SK-N-SH (cell line): Measurements from ENCODE around the gene TTC9B. TPM values are rescaled to one million over a fixed set of nuclear protein-coding genes. Genes with fewer than 3 reads are reported as not detected.

Experiments
- CTCF ChIA-PET: fragments of 300-600, 350-600 bp; formaldehyde crosslinking; extraction: SDS; loops from one replicate; lab custom pipeline; 2021; lab: Yijun Ruan, JAX
- POLR2A ChIA-PET: fragments of 350-600 bp; sonication (Branson Sonifier 250); formaldehyde crosslinking; extraction: SDS; loops from one replicate; lab custom pipeline; 2020; ENCODE audit warnings: antibody characterized with exemption, inconsistent platforms; lab: Yijun Ruan, JAX
- DNase-seq: peaks from one replicate; pipeline ENCODE4 v3.0.0; 2012
- H2AFZ ChIP-seq: fragments of 200-600 bp; sonication (generic); 2 replicates; pipeline ENCODE4 v1.8.1; 2016; ENCODE audit warnings: antibody characterized with exemption, mild to moderate bottlenecking, low read depth
- H3F3A ChIP-seq: fragments of 200-600 bp; sonication (generic); replicated peaks from 2 replicates; pipeline ENCODE3; 2016; ENCODE audit warnings: antibody characterized with exemption, mild to moderate bottlenecking; ENCODE audit not compliant: insufficient read depth
- H3K27ac ChIP-seq, 2 experiments: fragments of 200-500 bp in 1 of 2; fragments of 200-600 bp in 1 of 2; sonication (Bioruptor generic) in 1 of 2; sonication (generic), shearing (Covaris generic) in 1 of 2; 2 replicates each; pipeline versions ENCODE4 v1.5.1 to v1.6.1; 2014 to 2016; ENCODE audit warnings: low read depth in 2 of 2, inconsistent platforms in 1 of 2, low read length in 1 of 2, mild to moderate bottlenecking in 1 of 2, mixed read lengths in 1 of 2
- H3K27me3 ChIP-seq: fragments of 200-600 bp; sonication (generic), shearing (Covaris generic); 2 replicates; pipeline ENCODE4 v1.6.1; 2016; ENCODE audit warnings: mixed run types; ENCODE audit not compliant: insufficient read depth
- H3K36me3 ChIP-seq, 2 experiments: fragments of 200-500 bp in 1 of 2; fragments of 200-600 bp in 1 of 2; sonication (Bioruptor generic) in 1 of 2; sonication (generic) in 1 of 2; replicated peaks in 1 of 2; 2 replicates each; pipeline versions ENCODE3 to v1.5.1; 2014 to 2016; ENCODE audit warnings: low read length in 1 of 2, mild to moderate bottlenecking in 1 of 2; ENCODE audit not compliant: insufficient read depth in 2 of 2, control insufficient read depth in 1 of 2
- H3K4me1 ChIP-seq, 2 experiments: fragments of 200-500 bp in 1 of 2; fragments of 200-600 bp in 1 of 2; sonication (Bioruptor generic) in 1 of 2; sonication (generic), shearing (Covaris generic) in 1 of 2; 2 replicates each; pipeline versions ENCODE4 v1.5.1 to v1.6.1; 2014 to 2016; ENCODE audit warnings: low read depth in 1 of 2, low read length in 1 of 2, mixed run types in 1 of 2; ENCODE audit not compliant: insufficient read depth in 2 of 2, control insufficient read depth in 1 of 2
- H3K4me2 ChIP-seq: fragments of 200-600 bp; sonication (generic), shearing (Covaris generic); 2 replicates; pipeline ENCODE4 v1.6.1; 2017; ENCODE audit warnings: mixed run types
- H3K4me3 ChIP-seq, 2 experiments: fragments of 200-500 bp in 1 of 2; fragments of 200-600 bp in 1 of 2; sonication (Bioruptor generic) in 1 of 2; sonication (generic), shearing (Covaris generic) in 1 of 2; 2 replicates each; pipeline versions ENCODE4 v1.5.1 to v1.8.1; 2014 to 2016; ENCODE audit warnings: low read depth in 2 of 2, inconsistent platforms in 1 of 2, low read length in 1 of 2, mild to moderate bottlenecking in 1 of 2, mixed read lengths in 1 of 2, moderate library complexity in 1 of 2
- H3K79me2 ChIP-seq: fragments of 200-600 bp; sonication (generic); 2 replicates; pipeline ENCODE4 v1.8.1; 2017; ENCODE audit warnings: mild to moderate bottlenecking; ENCODE audit not compliant: insufficient read depth
- H3K9ac ChIP-seq: fragments of 200-600 bp; sonication (generic); 2 replicates; pipeline ENCODE4 v1.6.1; 2017; ENCODE audit warnings: mixed run types
- H3K9me2 ChIP-seq: fragments of 200-600 bp; sonication (generic); 2 replicates; pipeline ENCODE4 v1.6.1; 2017; ENCODE audit warnings: mixed run types
- H3K9me3 ChIP-seq: fragments of 200-600 bp; sonication (generic); 2 replicates; pipeline ENCODE4 v1.6.1; 2017; ENCODE audit warnings: mixed run types, mild to moderate bottlenecking, moderate library complexity
- H4K20me1 ChIP-seq: fragments of 200-600 bp; sonication (generic); 2 replicates; pipeline ENCODE4 v1.6.1; 2017; ENCODE audit warnings: mild to moderate bottlenecking, mixed run types; ENCODE audit not compliant: insufficient read depth
- ELF1 ChIP-seq: IDR thresholded peaks from 2 replicates; pipeline ENCODE4 v1.4.0; 2012
- EP300 ChIP-seq, 2 experiments: IDR thresholded peaks; 2 replicates each; pipeline versions ENCODE4 v1.4.0 to v1.6.1; 2012; ENCODE audit warnings: borderline replicate concordance in 1 of 2, low read depth in 1 of 2, low read length in 1 of 2
- FOSL2 ChIP-seq: IDR thresholded peaks from 2 replicates; pipeline ENCODE4 v1.4.0; 2012; ENCODE audit warnings: low read depth, mild to moderate bottlenecking, moderate library complexity, borderline replicate concordance
- FOXJ3 ChIP-seq: sonication (generic); formaldehyde crosslinking; IDR thresholded peaks from 2 replicates; pipeline ENCODE4 v1.5.1; 2020; ENCODE audit warnings: mild to moderate bottlenecking, missing genetic modification reagents
- FOXM1 ChIP-seq: IDR thresholded peaks from 2 replicates; pipeline ENCODE4 v1.4.0; 2012; ENCODE audit warnings: low read depth, mild to moderate bottlenecking
- GABPA ChIP-seq: IDR thresholded peaks from 2 replicates; pipeline ENCODE4 v1.4.0; 2012; ENCODE audit warnings: low read depth, mild to moderate bottlenecking
- MEF2A ChIP-seq: IDR thresholded peaks from 2 replicates; pipeline ENCODE4 v1.4.0; 2012; ENCODE audit warnings: low read depth, borderline replicate concordance
- NRF1 ChIP-seq: IDR thresholded peaks from 2 replicates; pipeline ENCODE4 v1.6.1; 2012; ENCODE audit warnings: low read depth, mild to moderate bottlenecking, low read length
- RAD21 ChIP-seq: IDR thresholded peaks from 2 replicates; pipeline ENCODE4 v1.6.1; 2012; ENCODE audit warnings: mild to moderate bottlenecking, low read length
- RCOR1 ChIP-seq: fragments of 150-350 bp; IDR thresholded peaks from 2 replicates; pipeline ENCODE4 v1.6.1; 2017; ENCODE audit warnings: antibody characterized with exemption, low read length
- RFX5 ChIP-seq: IDR thresholded peaks from 2 replicates; pipeline ENCODE4 v1.6.1; 2012; ENCODE audit warnings: mild to moderate bottlenecking, improper control_type of control experiment, low read length
- RXRA ChIP-seq: IDR thresholded peaks from 2 replicates; pipeline ENCODE4 v1.4.0; 2012; ENCODE audit warnings: low read depth, mild to moderate bottlenecking, borderline replicate concordance
- SMC3 ChIP-seq: IDR thresholded peaks from 2 replicates; pipeline ENCODE4 v1.6.1; 2012; ENCODE audit warnings: low read depth, low read length, improper control_type of control experiment
- TAF1 ChIP-seq: IDR thresholded peaks from 2 replicates; pipeline ENCODE4 v1.6.1; 2012; ENCODE audit warnings: low read depth, mild to moderate bottlenecking, low read length, moderate library complexity, borderline replicate concordance
- TEAD4 ChIP-seq: IDR thresholded peaks from 2 replicates; pipeline ENCODE4 v1.4.0; 2012; ENCODE audit warnings: mild to moderate bottlenecking, borderline replicate concordance; ENCODE audit not compliant: insufficient read depth
- YY1 ChIP-seq: IDR thresholded peaks from 2 replicates; pipeline ENCODE4 v1.4.0; 2012; ENCODE audit warnings: low read depth, mild to moderate bottlenecking
- WGBS: methylation state at CpG from one replicate; pipeline ENCODE4 v1.1.6; 2017; ENCODE audit warnings: low lambda C conversion rate; 5-methylcytosine and 5-hydroxymethylcytosine counted together
- polyA plus RNA-seq, 3 experiments: library from polyadenylated mRNA; depleted of rRNA; stranded (reverse); fragments of >200 nt; gene quantifications; 2 replicates each; pipeline ENCODE4 v1.2.3, GENCODE V29; 2012
- TF ChIP-seq, protein P1 (sequence below): IDR thresholded peaks from 2 replicates; pipeline ENCODE4 v1.4.0; 2012; ENCODE audit warnings: low read depth, borderline replicate concordance
- TF ChIP-seq, protein P2 (sequence below): IDR thresholded peaks from 2 replicates; pipeline ENCODE4; 2012
- TF ChIP-seq, protein P3 (sequence below): IDR thresholded peaks from 2 replicates; pipeline ENCODE4 v1.6.1; 2012; ENCODE audit warnings: mild to moderate bottlenecking, low read depth, low read length, moderate library complexity

The TTC9B gene
- polyA plus RNA-seq, 1 of the 3 experiments (the other 2 are of a cell fraction), result 0.30 TPM

DNA sequence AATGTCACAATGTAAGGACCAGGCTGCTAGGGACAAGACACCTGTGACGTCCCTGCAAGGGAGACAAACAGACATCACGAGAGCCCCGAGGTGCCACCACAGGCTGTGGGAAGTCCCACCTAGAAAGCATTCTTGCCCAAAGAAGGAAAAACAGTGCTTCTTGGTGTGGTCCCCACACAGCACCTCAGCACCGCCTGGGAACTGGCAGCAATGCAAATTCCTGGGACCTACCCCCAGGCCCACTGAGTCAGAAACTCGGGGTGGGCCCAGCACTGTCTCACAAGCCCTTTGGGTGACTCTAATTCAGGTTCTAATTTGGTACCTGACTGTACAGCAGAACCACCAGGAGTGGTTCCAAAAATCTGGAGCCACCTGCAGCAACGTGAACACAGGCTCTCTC is 22.1 kb upstream of the TTC9B start:
- Histone ChIP-seq H3F3A (no peaks in the 10 kb centered on the region), H3K36me3 (peaks cover 3 to 51% of the 10 kb centered on the region in 2 experiments), H3K27me3 (no peaks in the 10 kb centered on the region), H4K20me1 (no peaks in the 10 kb centered on the region), H3K4me3 (no peak overlapping the region), H3K9me2 (no peaks in the 10 kb centered on the region), H3K4me1 (no peaks in the 10 kb centered on the region; a peak in 1 of 4 replicates), H2AFZ (no peak overlapping the region), H3K79me2 (peaks cover 11% of the 10 kb centered on the region; the same call in 1 of the 2 replicates), H3K27ac (no peak overlapping the region), H3K4me2 (no peak overlapping the region), H3K9me3 (no peaks in the 10 kb centered on the region)
- DNase-seq, result no peak
- POLR2A ChIA-PET, result interaction anchor here (0.6 kb wide), 1 partner anchor 14 kb away, joined by 3 read pairs; no protein-coding TSS in a partner anchor
- WGBS, result 83% methylated on average over 3 of the region's 6 CpGs
- CTCF ChIA-PET, result no interaction called here
- TF ChIP-seq NRF1, result no peak
- no peak for TF ChIP-seq EP300 (IDR thresholded peaks at IDR 0.05; ENCODE audit: borderline replicate concordance in 1 of 2, low read depth in 1 of 2, low read length in 1 of 2)
- no peak for TF ChIP-seq TAF1
- TF ChIP-seq TEAD4, result no peak
- no peak for TF ChIP-seq SMC3
- no peak for TF ChIP-seq FOSL2
- TF ChIP-seq GABPA, result no peak
- TF ChIP-seq, protein P1, sequence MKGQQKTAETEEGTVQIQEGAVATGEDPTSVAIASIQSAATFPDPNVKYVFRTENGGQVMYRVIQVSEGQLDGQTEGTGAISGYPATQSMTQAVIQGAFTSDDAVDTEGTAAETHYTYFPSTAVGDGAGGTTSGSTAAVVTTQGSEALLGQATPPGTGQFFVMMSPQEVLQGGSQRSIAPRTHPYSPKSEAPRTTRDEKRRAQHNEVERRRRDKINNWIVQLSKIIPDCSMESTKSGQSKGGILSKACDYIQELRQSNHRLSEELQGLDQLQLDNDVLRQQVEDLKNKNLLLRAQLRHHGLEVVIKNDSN, result no peak
- no peak for TF ChIP-seq FOXJ3 (CRISPR knock-in tag)
- TF ChIP-seq, all 33 proteins: peak for 0
- no peak overlapping the region for H3K9ac ChIP-seq

DNA sequence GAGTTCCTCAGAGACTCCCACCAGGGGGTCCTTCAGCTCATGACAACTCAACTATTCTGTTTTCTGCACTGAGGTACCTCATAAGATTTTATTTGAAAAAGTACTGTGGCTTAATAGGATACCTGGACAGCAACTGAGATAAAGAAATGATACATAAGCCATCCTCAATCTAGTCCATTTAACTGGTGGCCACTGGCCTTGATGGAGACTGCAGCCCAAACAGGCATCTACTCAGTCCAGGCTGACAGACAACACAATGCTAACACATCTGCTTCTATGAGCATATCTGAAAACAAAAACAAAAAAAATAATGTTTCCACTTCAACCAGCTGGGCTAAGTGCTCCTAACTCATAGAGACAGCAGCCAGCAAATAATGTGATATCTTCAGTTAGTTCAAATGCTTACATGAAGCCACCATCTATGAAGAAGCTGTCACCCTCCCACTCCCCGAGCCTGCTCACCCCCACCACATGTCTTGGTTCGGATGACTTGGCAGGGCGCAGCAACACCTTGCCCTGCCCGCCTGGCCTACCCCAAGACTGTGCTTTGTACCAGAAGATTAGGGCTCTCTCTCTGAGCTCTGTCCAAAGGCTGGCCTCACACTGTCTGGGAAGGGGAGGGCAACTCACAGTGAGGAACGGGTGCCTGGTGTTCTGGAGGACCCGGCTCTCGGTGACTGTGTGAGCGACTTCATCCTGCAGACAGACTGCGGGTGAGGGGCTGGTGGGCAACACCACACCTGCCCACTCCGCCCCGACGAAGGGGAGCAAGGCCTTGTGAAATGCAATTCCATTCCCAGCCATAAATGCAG is 21.4 kb upstream of the TTC9B start:
- TF ChIP-seq ELF1 (no peak), FOSL2 (no peak), TAF1 (no peak), RXRA (no peak), RCOR1 (no peak), RFX5 (no peak), EP300 (IDR thresholded peaks at IDR 0.05; ENCODE audit: borderline replicate concordance in 1 of 2, low read depth in 1 of 2, low read length in 1 of 2) (no peak), FOXM1 (no peak), RAD21 (no peak), MEF2A (no peak), YY1 (no peak)
- TF ChIP-seq, protein P2, sequence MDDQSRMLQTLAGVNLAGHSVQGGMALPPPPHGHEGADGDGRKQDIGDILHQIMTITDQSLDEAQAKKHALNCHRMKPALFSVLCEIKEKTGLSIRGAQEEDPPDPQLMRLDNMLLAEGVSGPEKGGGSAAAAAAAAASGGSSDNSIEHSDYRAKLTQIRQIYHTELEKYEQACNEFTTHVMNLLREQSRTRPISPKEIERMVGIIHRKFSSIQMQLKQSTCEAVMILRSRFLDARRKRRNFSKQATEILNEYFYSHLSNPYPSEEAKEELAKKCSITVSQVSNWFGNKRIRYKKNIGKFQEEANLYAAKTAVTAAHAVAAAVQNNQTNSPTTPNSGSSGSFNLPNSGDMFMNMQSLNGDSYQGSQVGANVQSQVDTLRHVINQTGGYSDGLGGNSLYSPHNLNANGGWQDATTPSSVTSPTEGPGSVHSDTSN, result no peak
- TF ChIP-seq, protein P3, sequence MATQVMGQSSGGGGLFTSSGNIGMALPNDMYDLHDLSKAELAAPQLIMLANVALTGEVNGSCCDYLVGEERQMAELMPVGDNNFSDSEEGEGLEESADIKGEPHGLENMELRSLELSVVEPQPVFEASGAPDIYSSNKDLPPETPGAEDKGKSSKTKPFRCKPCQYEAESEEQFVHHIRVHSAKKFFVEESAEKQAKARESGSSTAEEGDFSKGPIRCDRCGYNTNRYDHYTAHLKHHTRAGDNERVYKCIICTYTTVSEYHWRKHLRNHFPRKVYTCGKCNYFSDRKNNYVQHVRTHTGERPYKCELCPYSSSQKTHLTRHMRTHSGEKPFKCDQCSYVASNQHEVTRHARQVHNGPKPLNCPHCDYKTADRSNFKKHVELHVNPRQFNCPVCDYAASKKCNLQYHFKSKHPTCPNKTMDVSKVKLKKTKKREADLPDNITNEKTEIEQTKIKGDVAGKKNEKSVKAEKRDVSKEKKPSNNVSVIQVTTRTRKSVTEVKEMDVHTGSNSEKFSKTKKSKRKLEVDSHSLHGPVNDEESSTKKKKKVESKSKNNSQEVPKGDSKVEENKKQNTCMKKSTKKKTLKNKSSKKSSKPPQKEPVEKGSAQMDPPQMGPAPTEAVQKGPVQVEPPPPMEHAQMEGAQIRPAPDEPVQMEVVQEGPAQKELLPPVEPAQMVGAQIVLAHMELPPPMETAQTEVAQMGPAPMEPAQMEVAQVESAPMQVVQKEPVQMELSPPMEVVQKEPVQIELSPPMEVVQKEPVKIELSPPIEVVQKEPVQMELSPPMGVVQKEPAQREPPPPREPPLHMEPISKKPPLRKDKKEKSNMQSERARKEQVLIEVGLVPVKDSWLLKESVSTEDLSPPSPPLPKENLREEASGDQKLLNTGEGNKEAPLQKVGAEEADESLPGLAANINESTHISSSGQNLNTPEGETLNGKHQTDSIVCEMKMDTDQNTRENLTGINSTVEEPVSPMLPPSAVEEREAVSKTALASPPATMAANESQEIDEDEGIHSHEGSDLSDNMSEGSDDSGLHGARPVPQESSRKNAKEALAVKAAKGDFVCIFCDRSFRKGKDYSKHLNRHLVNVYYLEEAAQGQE, result no peak
- TF ChIP-seq, protein P1, result no peak
- H3K4me3 ChIP-seq, result no peak overlapping the region
- no peak overlapping the region for H2AFZ ChIP-seq
- H3K27ac ChIP-seq, result no peak overlapping the region
- peaks cover 11% of the 10 kb centered on the region; the same call in 1 of the 2 replicates for H3K79me2 ChIP-seq
- ChIA-PET POLR2A (interaction anchor here (0.6 kb wide), 1 partner anchor 14 kb away, joined by 3 read pairs; no protein-coding TSS in a partner anchor), CTCF (no interaction called here)
- H3K27me3 ChIP-seq, result no peaks in the 10 kb centered on the region
- no peak overlapping the region for H3K4me2 ChIP-seq
- no peaks in the 10 kb centered on the region for H3K9me2 ChIP-seq
- no peak overlapping the region for H3K9ac ChIP-seq
- H3K36me3 ChIP-seq, result peaks cover 3 to 58% of the 10 kb centered on the region in 2 experiments
- H3K9me3 ChIP-seq, result no peaks in the 10 kb centered on the region
- H3K4me1 ChIP-seq, result no peaks in the 10 kb centered on the region
- no peaks in the 10 kb centered on the region for H3F3A ChIP-seq
- 96% methylated on average over 12 of the region's 12 CpGs for WGBS
- no peak for DNase-seq
- H4K20me1 ChIP-seq, result no peaks in the 10 kb centered on the region
